Fibroblast of lung (primary cell): ENCODE results near the gene ADRA2A. TPM values are rescaled to one million over a fixed set of nuclear protein-coding genes. Genes with fewer than 3 reads are reported as not detected.

ENCODE experiments used
- DNase-seq, 2 donors: peaks; one replicate each; pipeline versions ENCODE4 v3.0.0 to v3.0.0-alpha.2; 2010; ENCODE audit warnings: low read depth in 2 of 2
- H2AFZ ChIP-seq: 2 replicates; pipeline ENCODE4 v1.5.1; 2012; ENCODE audit warnings: low read length, control low read depth, inconsistent platforms
- H3K27ac ChIP-seq: 2 replicates; pipeline ENCODE4 v1.5.1; 2011; ENCODE audit warnings: low read length, control low read depth; ENCODE audit not compliant: insufficient read depth
- H3K27me3 ChIP-seq: 2 replicates; pipeline ENCODE4 v1.5.1; 2011; ENCODE audit warnings: mild to moderate bottlenecking, low read length; ENCODE audit not compliant: control insufficient read depth, insufficient read depth
- H3K36me3 ChIP-seq: 2 replicates; pipeline ENCODE4 v1.5.1; 2011; ENCODE audit warnings: low read length; ENCODE audit not compliant: control insufficient read depth, insufficient read depth
- H3K4me1 ChIP-seq: 2 replicates; pipeline ENCODE4 v1.5.1; 2011; ENCODE audit warnings: low read length; ENCODE audit not compliant: control insufficient read depth, insufficient read depth; ENCODE audit errors: extremely low read depth
- H3K4me2 ChIP-seq: 2 replicates; pipeline ENCODE4 v1.5.1; 2011; ENCODE audit warnings: low read length, control low read depth; ENCODE audit not compliant: insufficient read depth; ENCODE audit errors: extremely low read depth
- H3K4me3 ChIP-seq, 4 experiments: fragments of 200-600 bp in 1 of 4; sonication (generic) in 1 of 4; replicated peaks in 1 of 4; 2 replicates each; pipeline ENCODE4 v1.5.1; 2011 to 2016; ENCODE audit warnings: low read length in 4 of 4, low read depth in 3 of 4, mild to moderate bottlenecking in 3 of 4, control low read depth in 2 of 4, inconsistent platforms in 1 of 4, mixed read lengths in 1 of 4; ENCODE audit not compliant: insufficient read depth in 1 of 4; ENCODE audit errors: control extremely low read depth in 1 of 4
- H3K79me2 ChIP-seq: 2 replicates; pipeline ENCODE4 v1.5.1; 2012; ENCODE audit warnings: mild to moderate bottlenecking, low read length, inconsistent platforms; ENCODE audit not compliant: control insufficient read depth, insufficient read depth
- H3K9ac ChIP-seq: 2 replicates; pipeline ENCODE4 v1.5.1; 2011; ENCODE audit warnings: mild to moderate bottlenecking, low read length, control low read depth; ENCODE audit not compliant: insufficient read depth
- H3K9me3 ChIP-seq: 2 replicates; pipeline ENCODE4 v1.5.1; 2012; ENCODE audit warnings: low read depth, low read length; ENCODE audit not compliant: control insufficient read depth, insufficient read depth
- H4K20me1 ChIP-seq: 2 replicates; pipeline ENCODE4 v1.5.1; 2011; ENCODE audit warnings: low read length; ENCODE audit not compliant: control insufficient read depth, insufficient read depth; ENCODE audit errors: extremely low read depth
- EZH2 ChIP-seq: IDR thresholded peaks from 2 replicates; pipeline ENCODE4 v1.5.1; 2012; ENCODE audit warnings: low read length, control low read depth, mild to moderate bottlenecking; ENCODE audit errors: missing control alignments
- polyA plus RNA-seq, 2 donors: library from polyadenylated mRNA; depleted of rRNA in 1 of 2; stranded (reverse) in 1 of 2; unstranded in 1 of 2; fragments of >200 nt; gene quantifications; 2 replicates each; pipeline ENCODE4 v1.2.1, GENCODE V29; 2011 to 2012; ENCODE audit warnings: missing spikeins in 1 of 2
- total RNA-seq: library from RNA; depleted of rRNA; stranded (reverse); fragments of >200 nt; gene quantifications from 2 replicates; pipeline ENCODE4 v1.2.1, GENCODE V29; 2014
- TF ChIP-seq, protein P1 (sequence below), 2 donors: IDR thresholded peaks in 1 of 2; conservative IDR thresholded peaks in 1 of 2; 1 replicate in 1 of 2; 2 replicates in 1 of 2; pipeline ENCODE4 v1.5.1; 2011 to 2012; ENCODE audit warnings: low read length in 2 of 2, control low read depth in 1 of 2, inconsistent platforms in 1 of 2, low read depth in 1 of 2, mild to moderate bottlenecking in 1 of 2

Gene ADRA2A
- total and polyA plus RNA-seq, 2 donors (not counting 1 experiment from before 2014, with no cell fraction given), result under 0.01 to 0.02 TPM

DNA sequence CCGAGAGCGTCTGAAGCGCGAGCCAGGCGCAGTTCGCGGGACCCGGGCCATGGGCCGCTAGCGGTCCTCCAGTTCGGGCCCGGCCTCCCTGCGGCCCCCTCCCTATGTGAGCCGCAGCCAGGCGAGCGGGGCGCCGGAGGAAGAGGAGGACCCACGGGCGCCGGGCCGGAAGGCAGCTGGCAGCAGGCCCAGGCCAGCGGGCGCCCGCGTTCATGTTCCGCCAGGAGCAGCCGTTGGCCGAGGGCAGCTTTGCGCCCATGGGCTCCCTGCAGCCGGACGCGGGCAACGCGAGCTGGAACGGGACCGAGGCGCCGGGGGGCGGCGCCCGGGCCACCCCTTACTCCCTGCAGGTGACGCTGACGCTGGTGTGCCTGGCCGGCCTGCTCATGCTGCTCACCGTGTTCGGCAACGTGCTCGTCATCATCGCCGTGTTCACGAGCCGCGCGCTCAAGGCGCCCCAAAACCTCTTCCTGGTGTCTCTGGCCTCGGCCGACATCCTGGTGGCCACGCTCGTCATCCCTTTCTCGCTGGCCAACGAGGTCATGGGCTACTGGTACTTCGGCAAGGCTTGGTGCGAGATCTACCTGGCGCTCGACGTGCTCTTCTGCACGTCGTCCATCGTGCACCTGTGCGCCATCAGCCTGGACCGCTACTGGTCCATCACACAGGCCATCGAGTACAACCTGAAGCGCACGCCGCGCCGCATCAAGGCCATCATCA lies 1.1 kb downstream of the ADRA2A start:
- H3K27ac ChIP-seq, result no peak overlapping the region
- H3K4me3 ChIP-seq, result peak overlapping the region in 1 of 4 experiments; percentile 57
- no peaks in the 10 kb centered on the region for H3K36me3 ChIP-seq
- peaks cover 2% of the 10 kb centered on the region for H3K4me1 ChIP-seq
- H2AFZ ChIP-seq, result no peak overlapping the region
- no peak overlapping the region for H3K9ac ChIP-seq
- peaks cover 37% of the 10 kb centered on the region for H3K27me3 ChIP-seq
- TF ChIP-seq, protein P1, sequence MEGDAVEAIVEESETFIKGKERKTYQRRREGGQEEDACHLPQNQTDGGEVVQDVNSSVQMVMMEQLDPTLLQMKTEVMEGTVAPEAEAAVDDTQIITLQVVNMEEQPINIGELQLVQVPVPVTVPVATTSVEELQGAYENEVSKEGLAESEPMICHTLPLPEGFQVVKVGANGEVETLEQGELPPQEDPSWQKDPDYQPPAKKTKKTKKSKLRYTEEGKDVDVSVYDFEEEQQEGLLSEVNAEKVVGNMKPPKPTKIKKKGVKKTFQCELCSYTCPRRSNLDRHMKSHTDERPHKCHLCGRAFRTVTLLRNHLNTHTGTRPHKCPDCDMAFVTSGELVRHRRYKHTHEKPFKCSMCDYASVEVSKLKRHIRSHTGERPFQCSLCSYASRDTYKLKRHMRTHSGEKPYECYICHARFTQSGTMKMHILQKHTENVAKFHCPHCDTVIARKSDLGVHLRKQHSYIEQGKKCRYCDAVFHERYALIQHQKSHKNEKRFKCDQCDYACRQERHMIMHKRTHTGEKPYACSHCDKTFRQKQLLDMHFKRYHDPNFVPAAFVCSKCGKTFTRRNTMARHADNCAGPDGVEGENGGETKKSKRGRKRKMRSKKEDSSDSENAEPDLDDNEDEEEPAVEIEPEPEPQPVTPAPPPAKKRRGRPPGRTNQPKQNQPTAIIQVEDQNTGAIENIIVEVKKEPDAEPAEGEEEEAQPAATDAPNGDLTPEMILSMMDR (conservative IDR thresholded peaks at IDR 0.05 in 1 of 2, IDR thresholded peaks at IDR 0.05 in 1 of 2; ENCODE audit: low read depth in 1 of 2, low read length in 2 of 2), result no peak
- peak; percentile 97 for TF ChIP-seq EZH2
- H3K79me2 ChIP-seq, result no peaks in the 10 kb centered on the region
- H3K4me2 ChIP-seq, result peak overlapping the region; percentile 25
- no peaks in the 10 kb centered on the region for H3K9me3 ChIP-seq
- DNase-seq, result no peak
- H4K20me1 ChIP-seq, result no peaks in the 10 kb centered on the region

DNA sequence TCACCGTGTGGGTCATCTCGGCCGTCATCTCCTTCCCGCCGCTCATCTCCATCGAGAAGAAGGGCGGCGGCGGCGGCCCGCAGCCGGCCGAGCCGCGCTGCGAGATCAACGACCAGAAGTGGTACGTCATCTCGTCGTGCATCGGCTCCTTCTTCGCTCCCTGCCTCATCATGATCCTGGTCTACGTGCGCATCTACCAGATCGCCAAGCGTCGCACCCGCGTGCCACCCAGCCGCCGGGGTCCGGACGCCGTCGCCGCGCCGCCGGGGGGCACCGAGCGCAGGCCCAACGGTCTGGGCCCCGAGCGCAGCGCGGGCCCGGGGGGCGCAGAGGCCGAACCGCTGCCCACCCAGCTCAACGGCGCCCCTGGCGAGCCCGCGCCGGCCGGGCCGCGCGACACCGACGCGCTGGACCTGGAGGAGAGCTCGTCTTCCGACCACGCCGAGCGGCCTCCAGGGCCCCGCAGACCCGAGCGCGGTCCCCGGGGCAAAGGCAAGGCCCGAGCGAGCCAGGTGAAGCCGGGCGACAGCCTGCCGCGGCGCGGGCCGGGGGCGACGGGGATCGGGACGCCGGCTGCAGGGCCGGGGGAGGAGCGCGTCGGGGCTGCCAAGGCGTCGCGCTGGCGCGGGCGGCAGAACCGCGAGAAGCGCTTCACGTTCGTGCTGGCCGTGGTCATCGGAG lies 1.8 kb downstream of the ADRA2A start:
- Histone ChIP-seq H3K9me3 (no peaks in the 10 kb centered on the region), H3K79me2 (no peaks in the 10 kb centered on the region), H3K4me3 (no peak overlapping the region), H3K36me3 (no peaks in the 10 kb centered on the region), H3K4me1 (peaks cover 2% of the 10 kb centered on the region), H4K20me1 (no peaks in the 10 kb centered on the region), H3K27me3 (peaks cover 37% of the 10 kb centered on the region), H3K4me2 (no peak overlapping the region), H3K27ac (no peak overlapping the region), H2AFZ (no peak overlapping the region), H3K9ac (no peak overlapping the region)
- TF ChIP-seq EZH2, result no peak
- TF ChIP-seq, protein P1 (conservative IDR thresholded peaks at IDR 0.05 in 1 of 2, IDR thresholded peaks at IDR 0.05 in 1 of 2; ENCODE audit: low read depth in 1 of 2, low read length in 2 of 2), result no peak
- DNase-seq, result no peak

DNA sequence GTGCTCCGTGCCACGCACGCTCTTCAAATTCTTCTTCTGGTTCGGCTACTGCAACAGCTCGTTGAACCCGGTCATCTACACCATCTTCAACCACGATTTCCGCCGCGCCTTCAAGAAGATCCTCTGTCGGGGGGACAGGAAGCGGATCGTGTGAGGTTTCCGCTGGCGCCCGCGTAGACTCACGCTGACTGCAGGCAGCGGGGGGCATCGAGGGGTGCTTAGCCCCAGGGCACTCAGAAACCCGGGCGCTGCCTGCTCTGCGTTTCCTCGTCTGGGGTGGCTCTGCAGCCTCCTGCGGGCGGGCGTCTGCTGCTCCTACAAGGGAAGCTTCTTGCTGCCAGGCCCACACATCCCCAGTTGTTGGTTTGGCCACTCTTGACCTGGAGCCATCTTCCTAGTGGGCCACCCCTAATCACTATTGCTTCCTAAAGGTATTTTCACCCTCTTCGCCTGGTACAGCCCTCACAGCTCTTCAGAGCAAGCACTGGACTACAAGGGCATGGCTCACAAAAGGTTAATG lies 2.5 kb downstream of the ADRA2A start:
- Histone ChIP-seq H3K4me3 (no peak overlapping the region), H4K20me1 (no peaks in the 10 kb centered on the region), H3K9ac (no peak overlapping the region), H3K27ac (no peak overlapping the region), H3K4me1 (peaks cover 2% of the 10 kb centered on the region), H3K9me3 (no peaks in the 10 kb centered on the region), H3K27me3 (peaks cover 37% of the 10 kb centered on the region), H3K36me3 (no peaks in the 10 kb centered on the region), H2AFZ (no peak overlapping the region), H3K4me2 (no peak overlapping the region), H3K79me2 (no peaks in the 10 kb centered on the region)
- no peak for TF ChIP-seq EZH2
- TF ChIP-seq, protein P1 (conservative IDR thresholded peaks at IDR 0.05 in 1 of 2, IDR thresholded peaks at IDR 0.05 in 1 of 2; ENCODE audit: low read depth in 1 of 2, low read length in 2 of 2), result no peak
- no peak for DNase-seq
